GM21619 (cell line): ENCODE data around the gene CHIA.

Experiments used
- ATAC-seq: cut with Tn5 transposase; IDR thresholded peaks from one replicate; pipeline ENCODE4 v1.9.1; 2021; ENCODE audit not compliant: unreplicated experiment

CHIA gene

GRCh38 chr1:111361761-111362160 lies 71.1 kb downstream of the CHIA start:
- no peak for ATAC-seq

DNA sequence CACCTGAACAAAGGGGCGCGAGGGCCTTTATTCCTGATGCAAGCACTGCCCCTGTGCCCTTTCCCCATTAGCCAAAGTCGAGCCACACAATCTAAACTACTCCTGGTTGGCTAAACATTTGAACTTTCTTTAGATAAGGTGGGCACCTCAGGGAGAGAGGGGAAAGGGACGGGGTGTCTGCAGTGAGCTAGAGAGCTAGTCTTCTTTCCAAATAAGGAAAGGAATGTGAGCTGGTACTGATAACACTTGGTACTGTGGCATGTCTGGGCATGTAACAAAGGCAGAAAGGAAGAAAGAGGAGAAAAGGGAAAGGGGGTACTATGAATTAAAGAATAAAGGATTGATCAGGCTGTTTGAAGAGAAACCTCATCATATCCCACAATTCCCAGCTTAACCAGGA lies 74.0 kb downstream of the CHIA start:
- no peak for ATAC-seq

- no peak for ATAC-seq
These were observed 75.6 kb downstream of the CHIA start for GRCh38 chr1:111366256-111366655.

GRCh38 chr1:111369177-111369576 lies 78.5 kb downstream of the CHIA start:
- ATAC-seq, result no peak

GRCh38 chr1:111369645-111370044 lies 79.0 kb downstream of the CHIA start:
- no peak for ATAC-seq
